GM19372 (cell line): ENCODE data around the gene DBNL.

Experiments
- ATAC-seq: cut with Tn5 transposase; IDR thresholded peaks from one replicate; pipeline ENCODE4 v1.9.1; 2021; ENCODE audit warnings: mild to moderate bottlenecking, low read depth, moderate library complexity; ENCODE audit not compliant: unreplicated experiment

The DBNL gene

DNA sequence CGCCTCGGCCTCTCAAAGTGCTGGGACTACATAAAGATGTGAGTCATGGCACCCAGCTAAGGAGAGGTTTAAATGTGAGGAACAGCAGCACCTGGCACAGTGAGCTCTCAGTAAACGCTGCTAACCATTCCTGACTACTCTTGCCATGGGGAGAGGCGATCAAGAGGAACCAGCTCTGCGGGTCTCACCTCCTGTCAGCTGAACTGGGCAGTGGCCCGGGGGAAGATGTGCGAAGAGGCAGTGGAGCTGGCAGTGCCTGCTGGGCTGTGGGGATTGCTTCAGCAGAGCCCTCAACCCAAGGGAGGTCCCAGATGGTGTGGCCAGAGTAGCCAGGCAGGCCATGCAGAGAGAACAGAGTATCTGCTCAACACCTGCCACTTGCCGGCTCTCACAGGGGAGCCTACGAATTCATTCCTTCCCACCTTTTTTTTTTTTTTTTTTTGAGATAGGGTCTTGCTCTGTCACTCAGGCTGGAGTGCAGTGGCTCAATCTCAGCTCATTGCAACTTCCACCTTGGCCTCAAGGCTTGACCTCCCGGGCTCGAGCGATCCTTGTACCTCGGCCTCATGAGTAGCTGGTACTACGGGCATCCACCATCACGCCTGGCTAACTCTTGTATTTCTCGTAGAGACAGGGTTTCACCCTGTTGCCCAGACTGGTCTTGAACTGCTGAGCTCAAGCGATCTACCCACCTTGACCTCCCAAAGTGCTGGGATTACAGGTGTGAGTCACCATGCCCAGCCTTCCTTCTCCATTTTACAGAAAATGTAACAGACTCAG is 31.0 kb downstream of the DBNL start:
- no peak for ATAC-seq

DNA sequence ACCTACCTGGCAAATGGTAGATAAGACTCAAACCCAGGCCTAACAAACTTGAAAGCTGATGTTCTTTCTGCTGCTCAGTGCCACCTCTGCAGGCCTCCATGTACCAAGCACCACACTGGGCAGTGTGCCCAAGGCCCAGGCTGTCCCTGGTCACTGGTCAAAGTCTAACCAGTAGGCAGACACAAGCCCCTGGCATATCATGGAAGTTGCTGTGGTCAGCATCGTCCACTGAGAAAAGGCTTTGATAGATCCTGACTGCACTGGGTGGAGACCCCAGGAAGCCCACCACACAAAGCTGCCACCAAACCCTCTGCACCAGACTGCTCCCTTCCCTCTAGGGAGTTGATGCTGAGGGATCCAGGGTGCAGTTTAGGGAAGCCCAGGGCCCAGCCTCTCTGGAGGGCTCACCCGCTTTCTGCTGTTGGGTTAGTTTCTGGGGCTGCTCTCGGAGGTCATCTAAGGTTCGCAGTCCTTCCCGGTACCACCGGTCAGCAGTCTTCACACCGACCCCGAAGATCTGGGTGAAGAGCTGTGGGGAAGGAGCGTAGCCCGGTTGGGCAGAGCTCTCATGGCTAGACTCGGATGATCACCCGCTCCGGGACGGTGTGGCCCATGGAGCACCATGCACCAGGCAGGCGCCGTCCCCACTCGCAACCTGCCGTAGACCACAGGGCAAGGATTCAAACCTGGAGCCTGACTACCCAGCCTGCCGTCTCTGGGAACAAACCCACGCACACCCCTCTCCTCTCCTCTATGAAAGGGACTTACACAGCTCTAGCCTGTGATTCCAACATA is 31.8 kb downstream of the DBNL start:
- ATAC-seq = no peak

DNA sequence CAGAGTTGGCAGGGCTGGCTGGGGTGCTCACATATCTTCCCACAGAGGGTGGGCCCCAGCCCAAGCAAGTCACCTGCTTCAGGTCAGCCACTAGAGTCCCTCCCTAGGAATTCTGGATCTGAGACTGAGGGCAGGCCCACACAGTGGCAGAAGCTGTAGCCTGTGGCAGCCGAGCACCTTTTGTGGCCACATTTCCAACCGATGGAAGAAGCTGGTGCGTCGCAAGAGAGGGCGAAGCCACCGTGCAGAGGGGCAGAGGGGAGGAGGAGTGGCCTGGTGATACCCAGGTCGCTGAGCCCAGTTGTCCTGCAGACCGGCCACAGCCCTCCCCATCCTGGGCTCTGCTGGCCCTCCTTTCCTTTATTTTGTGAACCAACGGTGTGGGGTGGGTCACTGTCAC is 32.6 kb downstream of the DBNL start:
- no peak for ATAC-seq

DNA sequence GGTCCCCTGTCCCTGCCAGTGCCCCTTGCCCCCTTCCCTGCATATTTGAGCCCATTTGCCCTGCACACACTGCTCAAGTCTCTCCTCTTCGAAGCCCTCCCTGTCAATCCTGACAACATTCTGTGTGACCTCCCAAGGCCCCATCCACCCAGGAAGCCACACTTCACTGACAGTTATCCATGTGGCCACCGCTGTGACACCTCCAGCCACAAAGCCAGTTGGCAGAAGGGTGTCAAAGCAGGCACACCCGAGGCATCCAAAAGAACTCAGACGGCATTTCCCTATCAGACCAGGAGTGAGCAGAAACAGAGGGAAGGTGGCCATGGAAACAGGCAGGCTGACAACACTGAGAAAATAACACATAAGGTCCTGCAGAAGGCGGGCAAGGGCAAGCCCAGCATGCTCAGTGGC is 33.2 kb downstream of the DBNL start:
- ATAC-seq = no peak

DNA sequence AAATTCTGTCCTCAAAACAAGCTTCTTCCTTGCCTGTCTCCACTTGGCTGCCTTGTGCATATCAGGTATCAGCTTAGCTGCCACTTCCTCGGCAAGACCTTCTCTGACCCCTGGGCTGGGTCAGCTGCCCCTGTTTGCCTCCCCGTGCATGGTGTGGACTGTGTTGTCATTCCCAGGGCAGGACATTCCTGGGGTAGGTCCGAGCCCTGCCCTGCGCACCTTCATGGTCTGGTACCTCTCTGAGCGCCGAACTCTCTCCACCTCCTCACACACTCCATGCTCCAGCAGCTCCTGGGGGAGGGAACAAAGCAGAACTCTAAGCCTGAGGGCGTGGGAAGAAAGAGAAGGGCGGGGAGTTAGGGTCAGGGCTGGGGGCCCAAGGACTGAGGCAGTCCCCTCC is 34.0 kb downstream of the DBNL start:
- no peak for ATAC-seq

DNA sequence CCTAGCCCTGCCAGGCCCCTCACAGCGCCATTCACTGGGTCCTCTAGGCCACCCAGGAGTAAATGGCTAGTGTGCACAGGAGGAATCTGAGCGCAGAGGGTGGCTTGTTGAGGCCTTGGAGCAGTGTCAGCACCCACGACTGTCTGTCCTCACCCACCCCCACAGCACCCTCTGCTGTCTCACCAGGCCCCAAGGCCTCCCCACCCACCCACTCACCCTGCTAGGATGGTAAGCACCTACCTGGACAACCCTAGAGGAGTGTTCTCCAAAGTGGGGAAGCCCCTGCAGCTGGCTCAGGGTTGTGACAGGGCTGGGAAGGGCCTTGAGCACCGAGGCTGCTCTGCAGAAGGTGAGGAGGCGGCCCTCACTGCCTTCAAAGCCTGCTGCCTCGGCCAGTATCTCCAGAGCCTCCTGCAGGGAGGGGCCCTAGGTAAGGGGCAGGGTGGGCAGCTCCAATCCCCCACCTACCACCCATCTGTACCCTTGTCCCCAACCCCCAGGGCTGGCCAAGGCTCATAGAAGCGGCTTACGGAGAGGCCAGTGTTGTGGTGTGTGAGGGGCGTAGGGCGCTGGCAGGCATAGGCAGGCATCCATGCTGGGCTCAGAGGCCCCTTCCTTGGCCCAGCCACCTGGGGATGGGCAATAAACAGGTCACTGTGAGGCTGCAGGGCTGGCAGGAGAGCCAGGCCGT is 35.0 kb downstream of the DBNL start:
- ATAC-seq = no peak

DNA sequence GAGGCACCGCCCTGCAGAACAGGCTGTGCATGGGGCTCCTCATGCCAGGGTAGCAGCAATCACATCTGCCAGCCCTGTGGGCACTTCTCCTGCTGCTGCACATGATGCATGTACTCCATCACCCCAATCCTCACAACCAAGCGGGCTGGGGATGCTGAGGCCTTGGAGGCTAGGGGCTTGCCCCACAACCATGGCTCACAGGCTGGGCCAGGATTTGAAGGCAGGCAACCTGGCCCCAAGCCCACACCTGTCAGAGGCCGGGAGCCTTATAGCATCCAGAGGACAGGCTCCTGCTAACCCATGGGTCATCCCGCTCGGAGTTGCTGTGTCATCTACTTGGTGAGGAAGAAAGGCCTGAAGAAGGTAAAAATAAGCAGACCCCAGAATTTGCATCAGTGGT is 35.6 kb downstream of the DBNL start:
- no peak for ATAC-seq

DNA sequence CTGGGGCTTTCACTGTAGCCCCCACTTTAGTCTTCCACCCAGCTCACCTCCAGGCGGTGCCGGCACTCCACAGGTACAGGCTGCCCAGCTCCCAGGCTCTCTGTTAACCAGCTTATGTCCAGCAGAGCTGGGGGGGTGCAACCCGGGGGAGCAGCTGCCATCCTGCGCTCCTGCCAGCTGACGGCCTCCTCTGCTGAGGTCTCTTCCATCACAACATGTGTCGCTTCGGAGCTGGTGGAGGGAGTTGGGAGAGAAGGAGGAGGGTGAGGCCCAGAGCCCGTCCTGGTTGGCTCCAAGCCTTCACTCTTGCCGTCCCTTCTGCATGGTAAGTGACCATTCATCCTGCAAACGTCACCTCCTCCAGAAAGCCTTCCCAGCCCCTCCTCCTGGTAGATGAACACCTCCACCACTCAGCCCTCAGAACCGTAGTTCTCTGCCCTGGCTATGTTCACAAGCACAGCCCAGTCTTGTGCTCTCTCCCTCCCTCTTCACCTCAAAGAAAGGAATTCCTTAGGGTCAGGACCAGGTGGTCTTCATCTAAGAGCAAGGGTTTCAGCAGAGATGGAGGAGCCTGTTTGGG is 36.3 kb downstream of the DBNL start:
- no peak for ATAC-seq

DNA sequence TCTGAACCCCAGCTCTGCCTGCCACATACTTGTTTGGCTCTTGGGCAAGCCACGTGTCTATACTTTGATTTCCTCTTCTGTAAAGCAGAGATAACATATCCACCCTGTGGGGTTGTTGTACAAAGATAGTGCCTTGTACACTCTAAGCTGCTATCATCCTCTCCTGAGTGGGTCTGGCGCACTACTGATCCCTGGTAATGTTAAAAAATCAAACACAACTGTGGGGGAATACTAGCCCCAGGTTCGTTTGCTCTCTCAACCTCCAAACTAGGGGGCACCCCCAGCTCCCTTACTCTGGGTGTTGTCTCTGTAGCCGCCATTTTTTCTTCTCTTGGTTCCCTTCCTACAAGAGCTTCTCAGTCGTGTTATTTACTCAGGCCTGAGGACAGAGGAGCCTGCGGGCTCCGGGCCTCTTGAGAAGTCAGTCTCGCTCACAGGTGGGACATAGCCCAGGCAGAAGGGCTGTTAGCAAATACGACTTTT is 36.8 kb downstream of the DBNL start:
- ATAC-seq = no peak

DNA sequence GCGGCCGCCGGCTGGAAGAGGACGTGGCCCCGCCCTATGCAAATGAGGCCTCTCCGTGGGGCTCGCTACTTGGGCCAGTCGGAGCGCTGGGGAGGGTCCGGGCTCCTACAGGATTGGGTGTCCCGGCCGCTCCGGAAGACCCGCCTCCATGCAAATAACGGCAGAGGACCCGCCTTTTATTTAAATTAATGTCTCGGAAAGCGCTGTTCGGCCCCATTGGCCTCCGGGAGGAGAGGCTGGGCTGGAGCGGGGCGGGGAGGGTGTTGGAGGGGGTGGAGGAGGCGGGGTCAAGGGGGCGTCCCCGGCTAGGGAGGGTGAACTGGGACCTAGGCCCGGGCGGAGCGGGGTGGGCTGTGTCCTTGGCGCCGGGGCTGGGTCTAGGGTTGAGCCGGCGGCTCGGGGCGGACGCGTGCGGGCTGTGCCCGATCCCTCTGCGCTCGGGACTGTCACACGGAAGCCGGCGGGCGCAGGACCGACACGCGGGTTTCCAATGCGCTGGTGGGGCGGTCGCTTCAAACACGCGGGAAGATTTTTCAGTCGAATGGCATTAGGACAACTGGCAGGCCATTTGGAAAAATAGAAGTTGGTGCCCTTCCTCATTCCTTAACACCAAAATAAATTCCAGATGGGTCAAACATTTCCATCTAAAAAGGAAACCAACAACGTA is 38.2 kb downstream of the DBNL start:
- peak; percentile 87 for ATAC-seq

DNA sequence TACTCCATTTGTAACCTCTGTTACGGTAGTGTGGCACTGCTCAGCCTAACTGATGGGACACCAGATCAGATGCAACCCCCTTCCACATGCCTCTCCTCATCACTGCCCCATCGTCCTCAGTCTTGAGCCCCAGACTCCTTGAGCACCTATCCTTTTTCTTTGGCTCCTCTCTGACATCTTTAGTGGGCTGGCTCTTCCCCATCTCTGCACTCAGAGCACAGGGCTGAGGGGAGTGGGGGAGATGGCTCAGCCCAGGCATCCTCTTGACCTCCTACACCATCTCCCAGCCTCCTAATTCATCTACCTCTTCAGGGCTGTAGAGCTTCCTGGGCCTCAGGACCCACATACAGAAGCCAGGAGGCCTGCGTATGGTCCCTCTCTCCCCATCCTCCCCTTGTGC is 39.3 kb downstream of the DBNL start:
- no peak for ATAC-seq

DNA sequence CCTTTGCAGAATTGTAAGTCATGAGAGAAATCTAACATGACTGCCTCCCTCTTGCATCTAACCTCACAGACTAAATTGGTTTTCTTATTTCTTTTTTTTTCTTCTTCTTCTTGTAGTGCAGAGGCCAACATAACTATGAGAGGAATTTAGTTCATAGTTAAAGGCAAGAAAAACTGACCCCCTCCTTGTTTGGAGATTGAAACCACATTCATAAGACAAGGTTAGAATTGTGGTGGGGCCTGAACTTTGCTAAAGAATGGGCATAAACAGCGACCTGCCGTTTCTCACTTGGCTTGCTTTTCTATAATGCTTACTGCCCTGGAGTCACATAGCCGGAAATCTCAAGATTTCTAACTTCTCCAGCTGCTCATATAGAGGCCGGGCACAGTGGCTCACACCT is 40.2 kb downstream of the DBNL start:
- no peak for ATAC-seq

DNA sequence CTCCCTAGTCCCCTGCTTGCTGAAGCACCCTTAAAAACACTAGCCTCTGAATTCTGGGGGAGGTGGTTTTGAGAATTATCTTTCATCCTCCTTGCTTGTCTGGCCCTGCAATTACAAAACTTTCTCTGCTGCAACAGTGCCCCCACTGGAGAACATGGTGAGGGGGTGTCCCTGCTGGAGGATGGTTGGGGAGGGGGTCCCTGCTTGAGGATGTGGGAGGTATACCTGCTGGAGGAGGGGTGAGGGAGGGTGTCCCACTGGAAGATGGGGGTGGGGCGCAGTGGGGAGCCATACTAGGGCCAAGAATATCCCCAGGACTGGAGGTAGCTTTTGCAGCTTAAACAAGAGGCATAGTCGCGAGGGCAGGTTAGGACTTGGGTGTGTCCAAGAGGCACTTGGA is 41.0 kb downstream of the DBNL start:
- no peak for ATAC-seq

DNA sequence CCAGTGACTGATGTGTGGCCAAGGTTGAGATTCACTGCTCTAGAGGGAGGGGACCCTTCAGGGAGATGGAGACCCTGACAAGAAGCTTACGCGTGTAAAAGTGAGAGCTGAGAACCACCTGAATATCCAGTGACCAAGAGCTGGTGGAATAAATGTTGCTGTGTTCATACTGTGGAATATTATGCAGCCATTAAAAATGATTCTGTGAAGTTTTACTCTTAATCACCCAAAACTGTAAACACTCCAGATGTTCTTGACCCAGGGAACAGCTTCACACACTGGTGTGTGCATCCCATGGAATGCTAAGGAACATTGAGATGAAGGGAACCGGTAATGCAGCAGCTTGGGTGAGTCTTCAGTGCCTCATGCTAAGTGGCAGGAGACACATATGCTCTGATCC is 42.1 kb downstream of the DBNL start:
- ATAC-seq = no peak

DNA sequence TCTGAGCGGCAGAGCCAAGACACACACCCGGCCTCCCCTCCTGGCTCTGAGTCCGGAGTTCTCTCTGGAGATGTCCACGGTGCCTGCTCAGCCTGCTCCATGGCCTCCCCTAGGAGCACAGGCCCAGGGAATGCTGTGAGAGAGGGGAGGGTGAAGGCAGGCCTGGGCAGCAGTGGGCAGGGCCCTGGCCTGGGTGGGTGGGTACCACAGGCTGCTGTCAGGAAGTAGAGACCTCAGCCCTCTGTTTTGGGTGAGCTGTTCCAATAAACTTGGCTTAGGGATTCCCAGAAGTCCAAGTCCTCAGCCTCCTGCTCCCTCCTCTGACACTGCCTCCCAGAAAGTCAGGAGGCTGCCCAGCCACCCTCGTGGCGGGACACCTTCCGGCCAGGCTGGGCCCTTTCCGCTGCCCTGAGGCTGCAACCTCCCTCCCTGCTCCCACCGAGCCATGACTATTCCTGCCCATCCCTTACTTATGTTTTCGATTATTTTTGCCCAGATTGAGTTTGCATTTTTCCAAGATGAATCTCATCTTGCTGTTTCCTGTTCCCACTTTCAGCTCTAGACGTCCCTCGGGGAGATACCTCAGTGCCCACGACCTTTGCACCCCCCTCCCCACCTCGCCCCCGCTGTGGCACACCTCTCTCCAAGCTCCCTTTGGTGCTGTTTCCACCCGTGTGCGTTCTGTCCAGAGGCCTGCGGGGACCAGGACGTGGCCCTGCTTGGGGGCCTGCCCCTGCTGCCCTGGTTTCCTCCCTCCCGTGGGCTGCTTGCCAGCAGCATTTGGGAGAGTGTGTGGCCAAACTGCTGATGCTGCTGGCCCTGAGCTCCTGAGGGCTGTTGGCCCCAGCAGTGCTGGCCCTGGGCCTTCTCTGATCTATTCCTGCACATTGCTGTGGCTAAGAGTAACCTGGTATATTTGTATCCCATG is 43.7 kb downstream of the DBNL start:
- no peak for ATAC-seq

DNA sequence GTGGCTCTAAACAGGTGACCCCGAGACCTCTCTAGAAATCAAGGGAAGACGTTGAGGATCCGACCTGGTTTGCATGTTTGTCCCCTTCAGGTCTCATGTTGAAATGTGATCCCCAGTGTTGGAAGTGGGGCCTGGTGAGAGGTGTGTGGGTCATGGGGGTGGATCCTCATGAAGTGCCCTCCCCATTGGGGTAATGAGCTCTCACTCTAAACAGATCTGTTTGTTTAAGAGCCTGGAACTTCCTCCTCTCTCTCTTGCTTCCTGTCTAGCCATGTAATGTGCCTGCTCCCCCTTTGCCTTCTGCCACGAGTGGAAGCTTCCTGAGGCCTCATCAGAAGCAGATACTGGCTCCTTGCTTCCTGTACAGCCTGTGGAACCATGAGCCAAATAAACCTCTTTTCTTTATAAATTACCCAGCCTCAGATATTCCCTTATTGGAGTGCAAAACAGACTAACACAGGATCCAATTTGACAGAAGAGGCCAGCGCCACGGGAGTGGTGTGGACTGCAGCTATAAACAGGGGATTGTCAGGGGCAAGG is 48.7 kb downstream of the DBNL start:
- ATAC-seq = no peak

DNA sequence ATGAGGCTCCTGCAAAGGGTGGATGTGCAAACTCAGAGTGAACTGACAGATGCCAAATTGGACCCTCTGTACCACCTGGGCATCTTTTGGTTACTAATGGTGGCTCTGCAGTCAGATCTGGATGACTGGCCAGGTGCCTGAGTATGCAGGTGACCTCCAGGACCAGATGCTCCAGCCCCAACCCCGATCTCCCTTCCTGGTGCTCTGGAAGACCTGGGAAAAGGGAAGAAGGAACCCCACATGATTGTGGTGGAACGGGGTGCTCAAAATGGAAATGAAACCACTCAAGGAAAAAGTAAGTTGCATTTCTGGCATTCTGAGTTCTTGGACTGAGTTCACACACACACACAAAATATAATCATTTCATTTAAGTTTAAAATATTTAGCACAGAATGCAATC is 49.9 kb downstream of the DBNL start:
- ATAC-seq = no peak

DNA sequence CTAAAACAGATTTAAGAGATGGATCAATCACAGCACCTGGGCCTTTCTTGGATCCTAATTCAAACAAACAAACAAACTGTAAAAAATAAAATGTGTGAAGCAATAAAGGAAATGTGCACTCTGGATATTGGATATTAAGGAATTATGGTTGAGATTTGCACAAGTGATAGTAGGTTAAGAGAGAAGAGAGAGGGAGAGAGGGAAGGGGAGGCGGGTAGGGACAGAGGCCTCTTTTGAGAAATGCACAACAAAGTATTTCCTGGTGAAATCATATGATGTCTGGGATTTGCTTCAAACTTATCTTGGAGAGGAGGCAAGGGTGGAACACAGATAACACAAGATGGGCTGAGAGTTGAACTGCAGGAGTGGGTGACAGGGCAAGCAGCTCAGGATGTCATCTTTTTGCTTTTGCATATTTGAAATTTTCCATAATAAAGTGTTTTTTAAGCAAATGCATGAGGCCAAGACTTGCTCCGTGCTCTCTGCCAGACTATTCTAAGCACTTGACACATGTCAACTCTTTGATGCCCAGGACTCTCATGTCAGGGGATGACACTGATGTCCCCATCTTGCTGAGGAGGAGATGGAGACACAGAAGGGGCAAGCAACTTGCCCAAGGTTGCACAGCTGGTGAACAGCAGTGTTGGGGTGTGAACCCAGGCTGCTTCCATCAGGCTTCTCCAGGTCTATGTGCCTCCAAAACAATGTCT is 50.5 kb downstream of the DBNL start:
- ATAC-seq = no peak

DNA sequence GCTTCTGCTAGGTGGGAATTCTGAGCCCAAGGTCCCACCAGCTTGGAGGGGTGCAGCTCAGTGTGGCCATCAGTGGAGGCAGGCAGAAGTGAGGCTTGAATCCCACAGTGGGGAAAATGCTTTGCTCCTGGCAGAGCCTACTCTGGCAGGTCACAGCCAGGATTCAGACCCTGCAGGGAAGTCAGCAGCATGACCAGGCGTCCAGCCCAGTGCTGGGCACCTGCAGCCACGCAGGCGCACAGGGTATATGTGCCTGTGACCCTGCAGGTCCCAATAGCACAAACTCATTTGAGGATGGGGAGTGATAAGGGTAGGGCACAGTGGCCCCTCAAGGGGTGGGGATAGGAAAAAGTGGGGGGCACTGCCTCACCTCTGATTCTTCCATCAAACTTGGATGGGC is 51.3 kb downstream of the DBNL start:
- ATAC-seq = no peak
